CD14-positive monocyte (primary cell): ENCODE results near the gene SGPL1. TPM values are rescaled to one million over a fixed set of nuclear protein-coding genes. Genes with fewer than 3 reads are reported as not detected.

Experiments
- DNase-seq, 3 donors: peaks; one replicate each; pipeline ENCODE4 v3.0.0-alpha.2; 2011 to 2022
- H2AFZ ChIP-seq: 2 replicates; pipeline ENCODE4 v1.6.0; 2012; ENCODE audit warnings: mild to moderate bottlenecking, low read depth, low read length, inconsistent platforms; ENCODE audit not compliant: insufficient read depth, poor library complexity, severe bottlenecking
- H3K27ac ChIP-seq, 2 donors: 1 replicate in 1 of 2; 2 replicates in 1 of 2; pipeline ENCODE4 v1.5.1; 2012 to 2013; ENCODE audit warnings: low read length in 2 of 2, control low read depth in 1 of 2, inconsistent platforms in 1 of 2, low read depth in 1 of 2, mild to moderate bottlenecking in 1 of 2
- H3K27me3 ChIP-seq, 2 donors: one replicate each; pipeline versions ENCODE4 v1.6.0 to v1.6.1; 2011 to 2013; ENCODE audit warnings: low read length in 2 of 2; ENCODE audit not compliant: control insufficient read depth in 2 of 2, insufficient read depth in 2 of 2
- H3K36me3 ChIP-seq, 2 donors: replicated peaks in 1 of 2; 1 replicate in 1 of 2; 2 replicates in 1 of 2; pipeline versions ENCODE4 v1.5.1 to v1.6.1; 2012 to 2013; ENCODE audit warnings: low read length in 2 of 2, control low read depth in 1 of 2, inconsistent platforms in 1 of 2, mild to moderate bottlenecking in 1 of 2; ENCODE audit not compliant: insufficient read depth in 2 of 2, control insufficient read depth in 1 of 2
- H3K4me1 ChIP-seq, 2 donors: 1 replicate in 1 of 2; 2 replicates in 1 of 2; pipeline versions ENCODE4 v1.5.1 to v1.6.1; 2012 to 2013; ENCODE audit warnings: low read length in 2 of 2, control low read depth in 1 of 2, inconsistent platforms in 1 of 2, mild to moderate bottlenecking in 1 of 2, moderate library complexity in 1 of 2; ENCODE audit not compliant: insufficient read depth in 2 of 2, control insufficient read depth in 1 of 2
- H3K4me2 ChIP-seq: replicated peaks from 2 replicates; pipeline ENCODE3; 2012; ENCODE audit warnings: low read length, moderate library complexity, mild to moderate bottlenecking; ENCODE audit not compliant: poor library complexity, severe bottlenecking; ENCODE audit errors: extremely low read depth
- H3K4me3 ChIP-seq, 3 experiments: fragments of 200-600 bp in 1 of 3; sonication (generic) in 1 of 3; replicated peaks in 1 of 3; 1 replicate in 2 of 3; 2 replicates in 1 of 3; pipeline ENCODE4 v1.5.1; 2011 to 2013; ENCODE audit warnings: low read length in 3 of 3, mild to moderate bottlenecking in 3 of 3, control low read depth in 2 of 3, low read depth in 2 of 3, inconsistent platforms in 1 of 3, moderate library complexity in 1 of 3
- H3K79me2 ChIP-seq: 2 replicates; pipeline ENCODE4 v1.6.0; 2012; ENCODE audit warnings: mild to moderate bottlenecking, control low read depth, inconsistent platforms, low read length, moderate library complexity; ENCODE audit not compliant: insufficient read depth
- H3K9ac ChIP-seq: 2 replicates; pipeline ENCODE4 v1.6.0; 2017; ENCODE audit warnings: low read length, mild to moderate bottlenecking; ENCODE audit not compliant: insufficient read depth, poor library complexity, severe bottlenecking
- H3K9me3 ChIP-seq, 2 donors: replicated peaks in 1 of 2; 1 replicate in 1 of 2; 2 replicates in 1 of 2; pipeline versions ENCODE4 v1.5.1 to v1.6.1; 2012 to 2013; ENCODE audit warnings: low read length in 2 of 2, control low read depth in 1 of 2; ENCODE audit not compliant: control insufficient read depth in 1 of 2, insufficient read depth in 1 of 2
- H4K20me1 ChIP-seq: 2 replicates; pipeline ENCODE4 v1.6.0; 2012; ENCODE audit warnings: mild to moderate bottlenecking, low read length, control low read depth, moderate library complexity; ENCODE audit not compliant: insufficient read depth
- H3K27ac Mint-ChIP-seq, 7 donors: one replicate each; pipeline ENCODE4 v1.8.0; 2020; ENCODE audit warnings: mild to moderate bottlenecking in 7 of 7, mixed read lengths in 7 of 7, moderate library complexity in 6 of 7, inconsistent platforms in 2 of 7
- H3K27me3 Mint-ChIP-seq, 3 donors: one replicate each; pipeline ENCODE4 v1.8.0; 2021 to 2022; ENCODE audit warnings: low read depth in 3 of 3, mild to moderate bottlenecking in 3 of 3, mixed read lengths in 3 of 3, moderate library complexity in 3 of 3, inconsistent platforms in 1 of 3
- H3K36me3 Mint-ChIP-seq, 2 donors: one replicate each; pipeline ENCODE4 v1.8.0; 2020; ENCODE audit warnings: mixed read lengths in 2 of 2, inconsistent platforms in 1 of 2, mild to moderate bottlenecking in 1 of 2
- H3K4me1 Mint-ChIP-seq: one replicate; pipeline ENCODE4 v1.8.0; 2020; ENCODE audit warnings: mild to moderate bottlenecking, mixed read lengths
- H3K4me3 Mint-ChIP-seq, 2 donors: one replicate each; pipeline ENCODE4 v1.8.0; 2020; ENCODE audit warnings: mild to moderate bottlenecking in 2 of 2, mixed read lengths in 2 of 2, moderate library complexity in 1 of 2
- H3K9me3 Mint-ChIP-seq, 7 donors: one replicate each; pipeline ENCODE4 v1.8.0; 2020 to 2022; ENCODE audit warnings: mixed read lengths in 7 of 7, mild to moderate bottlenecking in 6 of 7, moderate library complexity in 6 of 7, inconsistent platforms in 2 of 7
- WGBS: methylation state at CpG from one replicate; pipeline ENCODE4 v1.1.5; 2013; ENCODE audit warnings: missing lambda C conversion rate; ENCODE audit not compliant: insufficient coverage; 5-methylcytosine and 5-hydroxymethylcytosine counted together
- intact Hi-C, 2 donors: fragments of 100-400 bp; cut with micrococcal nuclease; formaldehyde crosslinking; loops; one replicate each; pipeline versions ENCODE4 v1.15.0 to v1.15.1; 2023
- polyA plus RNA-seq, 3 donors: library from polyadenylated mRNA; depleted of rRNA in 1 of 3; unstranded in 2 of 3; stranded (reverse) in 1 of 3; fragments of 300-500 nt in 2 of 3; fragments of >200 nt in 1 of 3; fragmentation: Illumina TruSeq in 2 of 3; gene quantifications; 1 replicate in 2 of 3; 2 replicates in 1 of 3; pipeline ENCODE4 v1.2.3, GENCODE V29; 2012 to 2021
- TF ChIP-seq, protein P1 (sequence below): fragments of 200-600 bp; IDR thresholded peaks from one replicate; pipeline ENCODE4 v1.8.0; 2022; ENCODE audit warnings: antibody characterized with exemption, mild to moderate bottlenecking

The SGPL1 gene
- polyA plus RNA-seq, 3 donors: 16.6 to 26.8 (median 26.1) TPM

GRCh38 chr10:70773461-70773860, 42.3 kb upstream of the SGPL1 start:
- WGBS: 86% methylated on average over 8 of the region's 9 CpGs

DNA sequence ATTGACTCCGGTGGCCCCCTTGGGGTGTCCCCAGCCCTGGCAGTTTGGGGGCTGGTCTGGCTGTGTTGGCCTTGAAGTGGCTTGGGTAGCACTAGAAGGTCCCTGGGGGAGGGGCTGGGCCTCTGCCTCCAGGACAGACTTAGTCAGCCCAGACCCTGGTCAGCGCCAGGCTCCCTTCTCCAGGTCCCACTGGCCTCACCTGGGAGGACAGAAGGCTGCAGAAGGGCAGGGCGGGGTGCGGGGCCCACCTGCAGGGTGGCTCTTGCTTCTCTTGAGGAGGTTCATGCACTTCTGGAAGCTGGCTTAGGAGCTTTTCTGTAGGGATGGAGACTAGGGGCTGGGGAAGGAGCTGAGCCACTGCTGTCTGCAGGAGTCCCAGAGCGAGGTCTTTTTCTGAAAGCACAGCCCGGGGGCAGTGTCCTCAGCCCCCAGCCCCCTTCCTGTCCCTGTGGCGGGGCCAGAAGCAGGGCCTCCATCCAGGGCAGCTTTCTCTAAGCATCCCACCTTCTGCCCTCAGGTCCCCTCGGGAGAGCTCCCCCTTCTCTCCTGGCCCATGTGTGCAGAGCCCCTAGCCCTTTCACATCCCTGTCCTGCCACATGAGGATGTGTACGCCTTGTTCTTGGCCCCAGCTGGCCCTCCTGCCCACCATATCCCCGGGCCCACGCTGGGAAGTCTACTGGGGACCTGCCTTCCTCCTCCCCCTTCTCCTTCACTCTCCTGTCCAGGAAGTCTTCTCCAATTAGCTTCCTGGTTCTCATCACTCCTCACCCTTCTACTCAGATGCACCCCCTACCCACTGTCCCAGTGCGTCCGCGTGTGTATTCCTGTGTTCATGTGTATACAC, 41.6 kb upstream of the SGPL1 start:
- H3K27ac ChIP-seq: no peak overlapping the region
- no peak for DNase-seq
- no peak overlapping the region for H3K4me3 ChIP-seq
- no peaks in the 10 kb centered on the region for H3K36me3 Mint-ChIP-seq
- no peak overlapping the region for H3K9ac ChIP-seq
- 88% methylated on average over 10 of the region's 14 CpGs for WGBS
- intact Hi-C loops: no loop called here
- TF ChIP-seq, protein P1, sequence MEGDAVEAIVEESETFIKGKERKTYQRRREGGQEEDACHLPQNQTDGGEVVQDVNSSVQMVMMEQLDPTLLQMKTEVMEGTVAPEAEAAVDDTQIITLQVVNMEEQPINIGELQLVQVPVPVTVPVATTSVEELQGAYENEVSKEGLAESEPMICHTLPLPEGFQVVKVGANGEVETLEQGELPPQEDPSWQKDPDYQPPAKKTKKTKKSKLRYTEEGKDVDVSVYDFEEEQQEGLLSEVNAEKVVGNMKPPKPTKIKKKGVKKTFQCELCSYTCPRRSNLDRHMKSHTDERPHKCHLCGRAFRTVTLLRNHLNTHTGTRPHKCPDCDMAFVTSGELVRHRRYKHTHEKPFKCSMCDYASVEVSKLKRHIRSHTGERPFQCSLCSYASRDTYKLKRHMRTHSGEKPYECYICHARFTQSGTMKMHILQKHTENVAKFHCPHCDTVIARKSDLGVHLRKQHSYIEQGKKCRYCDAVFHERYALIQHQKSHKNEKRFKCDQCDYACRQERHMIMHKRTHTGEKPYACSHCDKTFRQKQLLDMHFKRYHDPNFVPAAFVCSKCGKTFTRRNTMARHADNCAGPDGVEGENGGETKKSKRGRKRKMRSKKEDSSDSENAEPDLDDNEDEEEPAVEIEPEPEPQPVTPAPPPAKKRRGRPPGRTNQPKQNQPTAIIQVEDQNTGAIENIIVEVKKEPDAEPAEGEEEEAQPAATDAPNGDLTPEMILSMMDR: no peak
- H3K4me1 ChIP-seq: peaks cover 0 to under 1% of the 10 kb centered on the region in 2 donors
- no peak overlapping the region for H3K27ac Mint-ChIP-seq
- no peaks in the 10 kb centered on the region for H3K9me3 ChIP-seq
- no peaks in the 10 kb centered on the region for H3K9me3 Mint-ChIP-seq
- peaks cover 1 to 3% (median 2%) of the 10 kb centered on the region in 3 donors for H3K27me3 Mint-ChIP-seq
- no peaks in the 10 kb centered on the region for H3K79me2 ChIP-seq
- H3K27me3 ChIP-seq: no peaks in the 10 kb centered on the region
- no peak overlapping the region for H3K4me2 ChIP-seq
- H3K4me3 Mint-ChIP-seq: no peak overlapping the region
- H4K20me1 ChIP-seq: no peaks in the 10 kb centered on the region
- H3K36me3 ChIP-seq: no peaks in the 10 kb centered on the region
- H3K4me1 Mint-ChIP-seq: no peaks in the 10 kb centered on the region
- no peak overlapping the region for H2AFZ ChIP-seq

More at GRCh38 chr10:70773461-70773860, 42.3 kb upstream of the SGPL1 start:
- Mint-ChIP-seq H3K27me3 (peaks cover 1 to 3% (median 2%) of the 10 kb centered on the region in 3 donors), H3K4me3 (no peak overlapping the region), H3K27ac (no peak overlapping the region), H3K4me1 (no peaks in the 10 kb centered on the region), H3K9me3 (no peaks in the 10 kb centered on the region), H3K36me3 (no peaks in the 10 kb centered on the region)
- Histone ChIP-seq H3K27ac (no peak overlapping the region), H3K9me3 (no peaks in the 10 kb centered on the region), H3K27me3 (no peaks in the 10 kb centered on the region), H3K4me2 (no peak overlapping the region), H3K4me1 (no peaks in the 10 kb centered on the region), H2AFZ (no peak overlapping the region), H3K9ac (no peak overlapping the region), H4K20me1 (no peaks in the 10 kb centered on the region), H3K36me3 (no peaks in the 10 kb centered on the region), H3K79me2 (no peaks in the 10 kb centered on the region), H3K4me3 (no peak overlapping the region)
- intact Hi-C loops: no loop called here
- TF ChIP-seq, protein P1: no peak
- no peak for DNase-seq
